ENCODE results near the gene GTF2A1. TPM values are rescaled to one million over a fixed set of nuclear protein-coding genes. Genes with fewer than 3 reads are reported as not detected.
A peak's percentile ranks its signal among the peaks of the same experiment; 100 is the strongest.

GTF2A1 gene
- 44.3 to 49.0 TPM (median 45.2 TPM) in 3 replicates for total RNA-seq (2021)
- Bru-seq, nascent RNA = percentile 91 among the genes with signal in this experiment
- long read RNA-seq, experiment 1, full-length matches to known transcripts = 5 of 45 reads
- long read RNA-seq, experiment 1, partial matches to known transcripts = 1 of 45 reads
- long read RNA-seq, experiment 1, other reads (novel, unspliced or antisense) = 39 of 45 reads
- long read RNA-seq, experiment 2, full-length matches to known transcripts = 5 of 66 reads
- long read RNA-seq, experiment 2, partial matches to known transcripts = 10 of 66 reads
- long read RNA-seq, experiment 2, other reads (novel, unspliced or antisense) = 51 of 66 reads
- long read RNA-seq, experiment 3 = 0 reads

DNA sequence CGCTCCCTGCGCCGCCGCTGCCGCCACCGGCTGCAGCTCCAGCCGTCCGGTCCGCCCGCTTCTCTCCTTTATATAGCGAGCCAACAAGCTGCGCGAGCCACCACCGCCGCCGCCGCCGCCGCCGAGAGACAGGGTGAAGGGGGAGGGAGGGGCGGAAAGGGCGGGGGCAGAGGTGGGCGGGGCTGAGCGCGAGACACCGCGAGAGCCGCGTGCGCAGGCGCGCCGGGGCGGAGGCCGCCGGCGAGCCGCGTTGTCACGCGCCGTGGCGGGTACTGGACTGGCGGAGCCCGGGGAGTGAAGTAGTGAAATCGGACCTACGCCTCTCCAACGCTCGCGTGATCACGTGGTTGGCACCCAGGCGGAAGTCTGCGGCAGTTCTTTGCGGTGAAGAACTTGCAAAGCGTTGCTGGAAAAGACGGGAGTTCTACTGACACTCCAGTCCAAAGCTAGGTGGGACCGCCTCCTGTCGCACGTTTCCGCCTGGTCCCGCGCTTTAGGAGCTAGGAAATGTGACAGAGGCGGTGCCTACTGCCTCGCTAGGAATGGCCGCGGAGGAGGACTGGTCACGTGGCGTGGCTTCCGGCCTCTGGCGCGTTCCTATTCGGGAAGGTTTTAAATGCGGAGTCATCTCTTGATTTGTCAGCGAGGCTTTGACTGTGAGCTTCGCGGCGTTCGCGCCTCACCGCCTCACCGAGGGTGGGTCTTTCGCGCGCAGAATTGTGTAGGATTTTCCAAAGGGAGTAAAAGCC, at the start of gene GTF2A1:
GTF2A1 (minus strand) TSS at position 130 of the 749 bp plus-strand sequence. CDS start 441 bp downstream, outside the sequence.
- no peaks in the 10 kb centered on the region for H3K9me3 Mint-ChIP-seq
- ATAC-seq (peak; percentile 81), DNase-seq (ENCODE audit: low spot score) (peak; percentile 90)
- ChIA-PET POLR2A (interaction anchor here (0.6 to 1.8 kb wide), 15 partner anchors 16 to 457 kb away, joined by 3 to 18 read pairs (median 4); partner anchors contain the start of genes SEL1L and TSHR), CTCF (interaction anchor here (0.8 to 1.0 kb wide), 3 partner anchors 48 to 313 kb away, joined by 3 to 4 read pairs (median 3); partner anchors contain the start of gene SEL1L)
- peaks cover 4% of the 10 kb centered on the region; the same call in 1 of the 2 replicates for H3K27me3 Mint-ChIP-seq (ENCODE audit: low read depth)
- H3K4me1 Mint-ChIP-seq = peaks cover 31% of the 10 kb centered on the region
- H3K4me3 Mint-ChIP-seq = peak within 1 kb of the TSS; percentile 96
- peak within 1 kb of the TSS; percentile 99 for H3K27ac Mint-ChIP-seq
- H3K36me3 Mint-ChIP-seq = peaks cover 10% of the 10 kb centered on the region
- TF ChIP-seq ELF4 (CRISPR knock-in tag; IDR thresholded peaks at IDR 0.05; ENCODE audit: low read depth) (no peak), GABPB1 (CRISPR knock-in tag; IDR thresholded peaks at IDR 0.05) (peak; percentile 71), FOXK1 (CRISPR knock-in tag; IDR thresholded peaks at IDR 0.05) (no peak), OVOL2 (CRISPR knock-in tag; IDR thresholded peaks at IDR 0.05; ENCODE audit: borderline replicate concordance) (no peak; the same call in 1 of the 2 replicates), SMAD3 (CRISPR knock-in tag; IDR thresholded peaks at IDR 0.05; ENCODE audit: borderline replicate concordance) (peak; percentile 82; the same call in 1 of the 2 replicates), ZBTB21 (CRISPR knock-in tag; IDR thresholded peaks at IDR 0.05; ENCODE audit: borderline replicate concordance) (no peak; the same call in 1 of the 2 replicates), ESRRA (CRISPR knock-in tag; IDR thresholded peaks at IDR 0.05; ENCODE audit: borderline replicate concordance) (no peak), HMGA2 (CRISPR knock-in tag; IDR thresholded peaks at IDR 0.05) (no peak), NR1H2 (CRISPR knock-in tag; IDR thresholded peaks at IDR 0.05) (no peak), SOX15 (CRISPR knock-in tag; IDR thresholded peaks at IDR 0.05) (no peak), PRRX2 (CRISPR knock-in tag; IDR thresholded peaks at IDR 0.05) (peak; percentile 32; the same call in 1 of the 2 replicates)
- TF ChIP-seq, protein P1, sequence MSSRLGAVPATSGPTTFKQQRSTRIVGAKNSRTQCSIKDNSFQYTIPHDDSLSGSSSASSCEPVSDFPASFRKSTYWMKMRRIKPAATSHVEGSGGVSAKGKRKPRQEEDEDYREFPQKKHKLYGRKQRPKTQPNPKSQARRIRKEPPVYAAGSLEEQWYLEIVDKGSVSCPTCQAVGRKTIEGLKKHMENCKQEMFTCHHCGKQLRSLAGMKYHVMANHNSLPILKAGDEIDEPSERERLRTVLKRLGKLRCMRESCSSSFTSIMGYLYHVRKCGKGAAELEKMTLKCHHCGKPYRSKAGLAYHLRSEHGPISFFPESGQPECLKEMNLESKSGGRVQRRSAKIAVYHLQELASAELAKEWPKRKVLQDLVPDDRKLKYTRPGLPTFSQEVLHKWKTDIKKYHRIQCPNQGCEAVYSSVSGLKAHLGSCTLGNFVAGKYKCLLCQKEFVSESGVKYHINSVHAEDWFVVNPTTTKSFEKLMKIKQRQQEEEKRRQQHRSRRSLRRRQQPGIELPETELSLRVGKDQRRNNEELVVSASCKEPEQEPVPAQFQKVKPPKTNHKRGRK (CRISPR knock-in tag; IDR thresholded peaks at IDR 0.05; ENCODE audit: borderline replicate concordance) = no peak
- TF ChIP-seq, protein P2, sequence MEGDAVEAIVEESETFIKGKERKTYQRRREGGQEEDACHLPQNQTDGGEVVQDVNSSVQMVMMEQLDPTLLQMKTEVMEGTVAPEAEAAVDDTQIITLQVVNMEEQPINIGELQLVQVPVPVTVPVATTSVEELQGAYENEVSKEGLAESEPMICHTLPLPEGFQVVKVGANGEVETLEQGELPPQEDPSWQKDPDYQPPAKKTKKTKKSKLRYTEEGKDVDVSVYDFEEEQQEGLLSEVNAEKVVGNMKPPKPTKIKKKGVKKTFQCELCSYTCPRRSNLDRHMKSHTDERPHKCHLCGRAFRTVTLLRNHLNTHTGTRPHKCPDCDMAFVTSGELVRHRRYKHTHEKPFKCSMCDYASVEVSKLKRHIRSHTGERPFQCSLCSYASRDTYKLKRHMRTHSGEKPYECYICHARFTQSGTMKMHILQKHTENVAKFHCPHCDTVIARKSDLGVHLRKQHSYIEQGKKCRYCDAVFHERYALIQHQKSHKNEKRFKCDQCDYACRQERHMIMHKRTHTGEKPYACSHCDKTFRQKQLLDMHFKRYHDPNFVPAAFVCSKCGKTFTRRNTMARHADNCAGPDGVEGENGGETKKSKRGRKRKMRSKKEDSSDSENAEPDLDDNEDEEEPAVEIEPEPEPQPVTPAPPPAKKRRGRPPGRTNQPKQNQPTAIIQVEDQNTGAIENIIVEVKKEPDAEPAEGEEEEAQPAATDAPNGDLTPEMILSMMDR (IDR thresholded peaks at IDR 0.05) = no peak
- TF ChIP-seq, protein P3, sequence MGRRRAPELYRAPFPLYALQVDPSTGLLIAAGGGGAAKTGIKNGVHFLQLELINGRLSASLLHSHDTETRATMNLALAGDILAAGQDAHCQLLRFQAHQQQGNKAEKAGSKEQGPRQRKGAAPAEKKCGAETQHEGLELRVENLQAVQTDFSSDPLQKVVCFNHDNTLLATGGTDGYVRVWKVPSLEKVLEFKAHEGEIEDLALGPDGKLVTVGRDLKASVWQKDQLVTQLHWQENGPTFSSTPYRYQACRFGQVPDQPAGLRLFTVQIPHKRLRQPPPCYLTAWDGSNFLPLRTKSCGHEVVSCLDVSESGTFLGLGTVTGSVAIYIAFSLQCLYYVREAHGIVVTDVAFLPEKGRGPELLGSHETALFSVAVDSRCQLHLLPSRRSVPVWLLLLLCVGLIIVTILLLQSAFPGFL (CRISPR knock-in tag; IDR thresholded peaks at IDR 0.05; ENCODE audit: borderline replicate concordance) = peak; percentile 69; the same call in 1 of the 2 replicates
- TF ChIP-seq, protein P4, sequence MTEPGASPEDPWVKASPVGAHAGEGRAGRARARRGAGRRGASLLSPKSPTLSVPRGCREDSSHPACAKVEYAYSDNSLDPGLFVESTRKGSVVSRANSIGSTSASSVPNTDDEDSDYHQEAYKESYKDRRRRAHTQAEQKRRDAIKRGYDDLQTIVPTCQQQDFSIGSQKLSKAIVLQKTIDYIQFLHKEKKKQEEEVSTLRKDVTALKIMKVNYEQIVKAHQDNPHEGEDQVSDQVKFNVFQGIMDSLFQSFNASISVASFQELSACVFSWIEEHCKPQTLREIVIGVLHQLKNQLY (CRISPR knock-in tag; IDR thresholded peaks at IDR 0.05) = no peak
- TF ChIP-seq, protein P5, sequence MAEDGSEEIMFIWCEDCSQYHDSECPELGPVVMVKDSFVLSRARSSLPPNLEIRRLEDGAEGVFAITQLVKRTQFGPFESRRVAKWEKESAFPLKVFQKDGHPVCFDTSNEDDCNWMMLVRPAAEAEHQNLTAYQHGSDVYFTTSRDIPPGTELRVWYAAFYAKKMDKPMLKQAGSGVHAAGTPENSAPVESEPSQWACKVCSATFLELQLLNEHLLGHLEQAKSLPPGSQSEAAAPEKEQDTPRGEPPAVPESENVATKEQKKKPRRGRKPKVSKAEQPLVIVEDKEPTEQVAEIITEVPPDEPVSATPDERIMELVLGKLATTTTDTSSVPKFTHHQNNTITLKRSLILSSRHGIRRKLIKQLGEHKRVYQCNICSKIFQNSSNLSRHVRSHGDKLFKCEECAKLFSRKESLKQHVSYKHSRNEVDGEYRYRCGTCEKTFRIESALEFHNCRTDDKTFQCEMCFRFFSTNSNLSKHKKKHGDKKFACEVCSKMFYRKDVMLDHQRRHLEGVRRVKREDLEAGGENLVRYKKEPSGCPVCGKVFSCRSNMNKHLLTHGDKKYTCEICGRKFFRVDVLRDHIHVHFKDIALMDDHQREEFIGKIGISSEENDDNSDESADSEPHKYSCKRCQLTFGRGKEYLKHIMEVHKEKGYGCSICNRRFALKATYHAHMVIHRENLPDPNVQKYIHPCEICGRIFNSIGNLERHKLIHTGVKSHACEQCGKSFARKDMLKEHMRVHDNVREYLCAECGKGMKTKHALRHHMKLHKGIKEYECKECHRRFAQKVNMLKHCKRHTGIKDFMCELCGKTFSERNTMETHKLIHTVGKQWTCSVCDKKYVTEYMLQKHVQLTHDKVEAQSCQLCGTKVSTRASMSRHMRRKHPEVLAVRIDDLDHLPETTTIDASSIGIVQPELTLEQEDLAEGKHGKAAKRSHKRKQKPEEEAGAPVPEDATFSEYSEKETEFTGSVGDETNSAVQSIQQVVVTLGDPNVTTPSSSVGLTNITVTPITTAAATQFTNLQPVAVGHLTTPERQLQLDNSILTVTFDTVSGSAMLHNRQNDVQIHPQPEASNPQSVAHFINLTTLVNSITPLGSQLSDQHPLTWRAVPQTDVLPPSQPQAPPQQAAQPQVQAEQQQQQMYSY (CRISPR knock-in tag; IDR thresholded peaks at IDR 0.05) = 0 out of 2 replicates have a peak, but pooled peaks have one; percentile 9
- TF ChIP-seq, protein P6, sequence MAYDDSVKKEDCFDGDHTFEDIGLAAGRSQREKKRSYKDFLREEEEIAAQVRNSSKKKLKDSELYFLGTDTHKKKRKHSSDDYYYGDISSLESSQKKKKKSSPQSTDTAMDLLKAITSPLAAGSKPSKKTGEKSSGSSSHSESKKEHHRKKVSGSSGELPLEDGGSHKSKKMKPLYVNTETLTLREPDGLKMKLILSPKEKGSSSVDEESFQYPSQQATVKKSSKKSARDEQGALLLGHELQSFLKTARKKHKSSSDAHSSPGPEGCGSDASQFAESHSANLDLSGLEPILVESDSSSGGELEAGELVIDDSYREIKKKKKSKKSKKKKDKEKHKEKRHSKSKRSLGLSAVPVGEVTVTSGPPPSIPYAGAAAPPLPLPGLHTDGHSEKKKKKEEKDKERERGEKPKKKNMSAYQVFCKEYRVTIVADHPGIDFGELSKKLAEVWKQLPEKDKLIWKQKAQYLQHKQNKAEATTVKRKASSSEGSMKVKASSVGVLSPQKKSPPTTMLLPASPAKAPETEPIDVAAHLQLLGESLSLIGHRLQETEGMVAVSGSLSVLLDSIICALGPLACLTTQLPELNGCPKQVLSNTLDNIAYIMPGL (CRISPR knock-in tag; IDR thresholded peaks at IDR 0.05) = peak; percentile 64
- TF ChIP-seq, protein P7, sequence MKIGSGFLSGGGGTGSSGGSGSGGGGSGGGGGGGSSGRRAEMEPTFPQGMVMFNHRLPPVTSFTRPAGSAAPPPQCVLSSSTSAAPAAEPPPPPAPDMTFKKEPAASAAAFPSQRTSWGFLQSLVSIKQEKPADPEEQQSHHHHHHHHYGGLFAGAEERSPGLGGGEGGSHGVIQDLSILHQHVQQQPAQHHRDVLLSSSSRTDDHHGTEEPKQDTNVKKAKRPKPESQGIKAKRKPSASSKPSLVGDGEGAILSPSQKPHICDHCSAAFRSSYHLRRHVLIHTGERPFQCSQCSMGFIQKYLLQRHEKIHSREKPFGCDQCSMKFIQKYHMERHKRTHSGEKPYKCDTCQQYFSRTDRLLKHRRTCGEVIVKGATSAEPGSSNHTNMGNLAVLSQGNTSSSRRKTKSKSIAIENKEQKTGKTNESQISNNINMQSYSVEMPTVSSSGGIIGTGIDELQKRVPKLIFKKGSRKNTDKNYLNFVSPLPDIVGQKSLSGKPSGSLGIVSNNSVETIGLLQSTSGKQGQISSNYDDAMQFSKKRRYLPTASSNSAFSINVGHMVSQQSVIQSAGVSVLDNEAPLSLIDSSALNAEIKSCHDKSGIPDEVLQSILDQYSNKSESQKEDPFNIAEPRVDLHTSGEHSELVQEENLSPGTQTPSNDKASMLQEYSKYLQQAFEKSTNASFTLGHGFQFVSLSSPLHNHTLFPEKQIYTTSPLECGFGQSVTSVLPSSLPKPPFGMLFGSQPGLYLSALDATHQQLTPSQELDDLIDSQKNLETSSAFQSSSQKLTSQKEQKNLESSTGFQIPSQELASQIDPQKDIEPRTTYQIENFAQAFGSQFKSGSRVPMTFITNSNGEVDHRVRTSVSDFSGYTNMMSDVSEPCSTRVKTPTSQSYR (CRISPR knock-in tag; IDR thresholded peaks at IDR 0.05) = peak; percentile 51; the same call in 1 of the 2 replicates
- TF ChIP-seq, protein P8, sequence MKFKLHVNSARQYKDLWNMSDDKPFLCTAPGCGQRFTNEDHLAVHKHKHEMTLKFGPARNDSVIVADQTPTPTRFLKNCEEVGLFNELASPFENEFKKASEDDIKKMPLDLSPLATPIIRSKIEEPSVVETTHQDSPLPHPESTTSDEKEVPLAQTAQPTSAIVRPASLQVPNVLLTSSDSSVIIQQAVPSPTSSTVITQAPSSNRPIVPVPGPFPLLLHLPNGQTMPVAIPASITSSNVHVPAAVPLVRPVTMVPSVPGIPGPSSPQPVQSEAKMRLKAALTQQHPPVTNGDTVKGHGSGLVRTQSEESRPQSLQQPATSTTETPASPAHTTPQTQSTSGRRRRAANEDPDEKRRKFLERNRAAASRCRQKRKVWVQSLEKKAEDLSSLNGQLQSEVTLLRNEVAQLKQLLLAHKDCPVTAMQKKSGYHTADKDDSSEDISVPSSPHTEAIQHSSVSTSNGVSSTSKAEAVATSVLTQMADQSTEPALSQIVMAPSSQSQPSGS (CRISPR knock-in tag; IDR thresholded peaks at IDR 0.05; ENCODE audit: borderline replicate concordance, low read depth) = no peak
